Cardiac muscle cell (in vitro differentiated cells and primary cell): Measurements from ENCODE around the gene TIAM2. TPM values are rescaled to one million over a fixed set of nuclear protein-coding genes. Genes with fewer than 3 reads are reported as not detected.
A peak's percentile ranks its signal among the peaks of the same experiment; 100 is the strongest.

ENCODE experiments used
- DNase-seq, 2 donors: peaks; one replicate each; pipeline versions ENCODE4 v3.0.0 to v3.0.0-alpha.2; 2010 to 2017; ENCODE audit warnings: low read depth in 1 of 2, low spot score in 1 of 2
- H3K27ac ChIP-seq: fragments of 200-600 bp; sonication (generic); 2 replicates; pipeline ENCODE4 v1.5.1; 2016
- H3K27me3 ChIP-seq: fragments of 200-600 bp; sonication (generic); 2 replicates; pipeline ENCODE4 v1.6.0; 2016; ENCODE audit warnings: control low read depth
- H3K36me3 ChIP-seq: fragments of 200-600 bp; sonication (generic); 2 replicates; pipeline ENCODE4 v1.5.1; 2016; ENCODE audit warnings: control low read depth
- H3K4me1 ChIP-seq: fragments of 200-600 bp; sonication (generic); 2 replicates; pipeline ENCODE4 v1.8.1; 2017; ENCODE audit warnings: low read depth, mild to moderate bottlenecking, mixed run types
- H3K4me3 ChIP-seq: fragments of 200-600 bp; sonication (generic); 2 replicates; pipeline ENCODE4 v1.5.1; 2016; ENCODE audit warnings: mild to moderate bottlenecking
- H3K9me3 ChIP-seq: fragments of 200-600 bp; sonication (generic); 2 replicates; pipeline ENCODE4 v1.5.1; 2017; ENCODE audit warnings: low read depth, mild to moderate bottlenecking, control low read depth
- polyA plus RNA-seq: library from polyadenylated mRNA; unstranded; fragments of >200 nt; fragmentation: Nextera tagmentation; extraction: Ambion mirVana; gene quantifications from 2 replicates; pipeline ENCODE4 v1.2.1, GENCODE V29; 2016
- total RNA-seq: library from RNA; depleted of rRNA; stranded (reverse); fragments of >200 nt; gene quantifications from 2 replicates; pipeline ENCODE4 v1.2.3, GENCODE V29; 2016
- TF ChIP-seq, protein P1 (sequence below): IDR thresholded peaks from 2 replicates; pipeline ENCODE4 v1.5.1; 2012; ENCODE audit warnings: low read depth, mild to moderate bottlenecking, low read length

TIAM2 gene
- total and polyA plus RNA-seq, 2 experiments from 2014 or later = 3.9 to 12.4 TPM

DNA sequence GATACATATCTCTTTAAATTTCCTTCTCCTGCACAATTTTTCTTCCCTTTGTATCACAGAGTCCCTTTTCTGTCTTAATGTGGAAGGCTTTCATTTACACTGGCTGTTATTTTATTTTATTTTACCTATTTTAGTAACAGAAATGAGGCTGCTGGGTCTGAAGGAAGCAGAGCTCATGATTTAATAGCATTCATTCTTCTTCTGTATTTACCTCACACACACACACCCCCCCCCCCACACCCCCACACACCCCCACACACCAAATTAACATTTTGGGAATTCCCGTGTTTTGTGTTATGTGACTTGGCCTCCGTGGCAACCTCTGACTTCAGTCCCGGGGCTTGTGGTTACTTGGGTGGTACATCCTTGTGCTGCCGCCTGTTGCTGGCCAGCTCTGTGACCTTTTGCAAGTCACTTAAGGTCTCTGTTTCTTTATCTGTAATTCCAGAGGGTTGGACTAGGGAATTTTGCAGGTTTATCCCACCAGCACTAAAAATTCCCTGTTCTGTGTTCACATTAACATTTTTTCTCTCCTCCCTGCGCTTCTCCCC is 108.8 kb downstream of the TIAM2 start:
- Histone ChIP-seq H3K4me1 (peaks cover 21% of the 10 kb centered on the region), H3K27ac (no peak overlapping the region), H3K4me3 (no peak overlapping the region), H3K27me3 (peaks cover 45% of the 10 kb centered on the region), H3K9me3 (no peaks in the 10 kb centered on the region), H3K36me3 (no peaks in the 10 kb centered on the region)
- DNase-seq = peak in 1 of 2 donors; percentile 55
- TF ChIP-seq, protein P1, sequence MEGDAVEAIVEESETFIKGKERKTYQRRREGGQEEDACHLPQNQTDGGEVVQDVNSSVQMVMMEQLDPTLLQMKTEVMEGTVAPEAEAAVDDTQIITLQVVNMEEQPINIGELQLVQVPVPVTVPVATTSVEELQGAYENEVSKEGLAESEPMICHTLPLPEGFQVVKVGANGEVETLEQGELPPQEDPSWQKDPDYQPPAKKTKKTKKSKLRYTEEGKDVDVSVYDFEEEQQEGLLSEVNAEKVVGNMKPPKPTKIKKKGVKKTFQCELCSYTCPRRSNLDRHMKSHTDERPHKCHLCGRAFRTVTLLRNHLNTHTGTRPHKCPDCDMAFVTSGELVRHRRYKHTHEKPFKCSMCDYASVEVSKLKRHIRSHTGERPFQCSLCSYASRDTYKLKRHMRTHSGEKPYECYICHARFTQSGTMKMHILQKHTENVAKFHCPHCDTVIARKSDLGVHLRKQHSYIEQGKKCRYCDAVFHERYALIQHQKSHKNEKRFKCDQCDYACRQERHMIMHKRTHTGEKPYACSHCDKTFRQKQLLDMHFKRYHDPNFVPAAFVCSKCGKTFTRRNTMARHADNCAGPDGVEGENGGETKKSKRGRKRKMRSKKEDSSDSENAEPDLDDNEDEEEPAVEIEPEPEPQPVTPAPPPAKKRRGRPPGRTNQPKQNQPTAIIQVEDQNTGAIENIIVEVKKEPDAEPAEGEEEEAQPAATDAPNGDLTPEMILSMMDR = no peak

DNA sequence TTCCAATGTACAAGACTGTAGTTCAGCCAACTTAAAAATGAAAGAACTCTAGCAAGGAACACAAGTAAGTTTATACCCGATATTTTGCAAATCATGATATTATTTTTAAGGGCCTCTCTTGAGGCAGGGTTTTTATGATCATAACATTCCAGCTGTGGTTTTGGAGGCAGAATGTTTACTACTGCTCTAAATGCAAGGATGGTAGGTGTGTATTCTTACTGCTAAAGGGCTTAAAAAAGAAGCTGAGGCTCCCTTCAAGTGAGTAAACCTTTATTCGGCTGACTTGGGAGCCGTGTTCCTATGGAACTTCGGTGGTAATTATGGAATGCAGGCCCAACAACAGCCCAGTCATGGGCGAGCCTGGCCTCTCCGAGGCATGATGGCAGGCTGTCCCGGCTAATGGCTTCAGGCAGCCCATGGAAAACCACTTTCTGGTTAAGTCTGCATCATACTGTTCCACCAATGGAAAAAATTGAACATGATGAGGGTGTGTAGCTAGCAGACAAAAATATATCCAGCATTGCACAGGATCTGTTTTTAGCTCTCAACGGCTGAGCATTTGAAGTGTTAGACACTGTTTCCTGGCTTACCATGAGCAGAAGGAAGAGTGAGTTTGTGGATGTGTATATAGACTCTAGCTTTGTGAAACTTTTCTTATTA is 111.5 kb downstream of the TIAM2 start:
- Histone ChIP-seq H3K4me3 (no peak overlapping the region), H3K9me3 (no peaks in the 10 kb centered on the region), H3K27ac (no peak overlapping the region), H3K4me1 (peaks cover 21% of the 10 kb centered on the region), H3K36me3 (no peaks in the 10 kb centered on the region), H3K27me3 (peaks cover 43% of the 10 kb centered on the region)
- TF ChIP-seq, protein P1 = no peak
- DNase-seq = peak in 1 of 2 donors; percentile 48

DNA sequence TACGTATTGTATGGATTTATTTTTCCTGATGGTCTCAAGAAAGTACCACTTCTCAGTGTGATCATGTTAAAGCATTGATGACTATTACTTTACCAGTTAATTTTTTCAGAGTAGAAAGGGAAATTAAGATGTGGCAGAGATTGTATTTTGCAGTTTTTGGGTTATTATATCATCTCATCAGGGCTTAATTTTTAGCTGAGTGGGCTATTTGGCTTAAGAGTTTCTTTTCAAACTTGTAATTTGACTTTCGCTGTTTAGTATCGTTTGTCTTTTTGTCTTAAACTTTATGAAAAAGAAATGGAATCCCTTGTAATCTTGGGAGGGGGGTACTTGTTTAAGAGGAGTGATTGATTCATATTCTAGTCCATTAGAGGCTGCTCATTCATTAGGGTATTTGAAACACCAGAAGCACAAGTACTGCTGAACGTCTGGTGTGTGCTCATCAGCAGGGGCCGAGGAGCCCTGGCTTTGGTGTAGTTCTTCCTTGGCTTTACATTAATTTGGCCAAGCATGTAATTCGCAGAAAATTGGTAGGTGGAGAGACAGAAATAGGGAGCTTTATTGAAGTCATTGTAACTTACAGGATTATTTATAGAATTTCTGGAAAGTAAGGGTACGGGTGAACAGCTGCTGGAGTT is 112.4 kb downstream of the TIAM2 start:
- H3K36me3 ChIP-seq = no peaks in the 10 kb centered on the region
- H3K4me1 ChIP-seq = peaks cover 21% of the 10 kb centered on the region
- no peak overlapping the region for H3K27ac ChIP-seq
- H3K27me3 ChIP-seq = peaks cover 46% of the 10 kb centered on the region
- TF ChIP-seq, protein P1 = no peak
- no peak overlapping the region for H3K4me3 ChIP-seq
- DNase-seq = no peak
- H3K9me3 ChIP-seq = no peaks in the 10 kb centered on the region

DNA sequence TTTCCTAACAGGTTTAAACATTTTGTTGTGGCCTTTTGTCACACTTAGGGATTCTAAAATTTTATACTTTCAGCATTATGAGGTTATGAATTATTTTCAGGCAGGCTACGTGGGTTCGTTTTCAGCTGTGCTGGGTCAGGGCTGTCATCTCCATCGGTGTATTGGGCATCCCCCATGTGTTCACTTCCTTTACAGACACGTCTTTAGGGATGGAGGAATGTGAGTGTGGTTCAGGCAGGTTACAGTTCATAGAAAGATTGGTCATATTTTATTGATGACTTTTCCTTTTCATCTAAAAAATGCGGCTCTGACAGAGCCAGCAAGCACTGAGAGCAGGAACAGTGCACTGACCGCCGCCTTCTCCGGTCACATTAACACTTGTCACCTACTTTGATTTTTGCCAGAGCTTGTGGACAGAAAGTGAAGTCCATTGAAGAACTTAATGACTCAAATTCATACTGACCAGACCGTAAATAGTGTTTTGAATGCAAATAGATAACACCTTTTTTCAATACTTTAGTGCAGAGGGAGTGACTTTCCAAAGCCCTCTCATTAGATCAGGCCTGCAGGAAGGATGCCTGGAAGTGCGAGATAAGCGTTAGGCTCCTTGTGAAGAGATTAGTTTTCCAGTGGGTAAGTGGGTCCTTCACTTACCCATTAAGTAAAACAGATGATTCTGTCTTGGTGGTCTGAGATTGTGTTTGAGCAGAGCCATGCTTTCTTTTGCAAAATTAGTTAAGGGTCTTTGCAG is 113.1 kb downstream of the TIAM2 start:
- no peak overlapping the region for H3K4me3 ChIP-seq
- H3K4me1 ChIP-seq = peaks cover 21% of the 10 kb centered on the region
- H3K36me3 ChIP-seq = no peaks in the 10 kb centered on the region
- H3K27ac ChIP-seq = no peak overlapping the region
- no peaks in the 10 kb centered on the region for H3K9me3 ChIP-seq
- DNase-seq = peak in 1 of 2 donors; percentile 84
- TF ChIP-seq, protein P1 = no peak
- peaks cover 47% of the 10 kb centered on the region for H3K27me3 ChIP-seq

DNA sequence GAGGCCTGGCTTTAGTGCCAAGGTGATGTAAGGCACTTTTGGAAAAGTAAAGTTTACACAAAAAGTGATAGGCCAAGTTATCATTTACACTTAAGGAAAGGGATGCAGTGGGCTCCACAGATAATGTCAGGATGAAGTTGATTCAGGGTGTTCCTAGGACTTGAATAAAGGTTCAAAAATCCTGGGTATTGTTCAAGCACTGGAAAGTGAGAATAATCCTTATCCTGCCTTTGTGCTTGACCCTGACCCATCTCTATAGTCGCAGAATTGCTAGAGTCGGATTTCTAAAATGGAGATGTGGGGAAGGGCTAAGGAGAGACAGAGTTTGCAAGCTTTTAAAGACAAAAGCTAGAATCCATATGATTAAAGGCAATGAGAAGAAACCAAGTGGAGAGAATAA is 115.6 kb downstream of the TIAM2 start:
- Histone ChIP-seq H3K36me3 (no peaks in the 10 kb centered on the region), H3K4me1 (peaks cover 21% of the 10 kb centered on the region), H3K27me3 (peaks cover 58% of the 10 kb centered on the region), H3K27ac (no peak overlapping the region), H3K9me3 (no peaks in the 10 kb centered on the region), H3K4me3 (no peak overlapping the region)
- DNase-seq = no peak
- TF ChIP-seq, protein P1 = no peak
